GM23338 (cell line): ENCODE results near the gene OVAAL. TPM values are rescaled to one million over a fixed set of nuclear protein-coding genes. Genes with fewer than 3 reads are reported as not detected.

Source experiments
- ATAC-seq: fragments of 200-7000 bp; cut with Tn5 transposase; 3 replicates; pipeline ENCODE4 v1.9.1; 2020
- DNase-seq: peaks from one replicate; pipeline ENCODE4 v3.0.0-alpha.2; 2015; ENCODE audit warnings: low spot score
- H2AFZ ChIP-seq: fragments of 200-600 bp; sonication (generic); 2 replicates; pipeline ENCODE4 v1.8.0; 2016; ENCODE audit warnings: antibody characterized with exemption, mild to moderate bottlenecking, moderate library complexity
- H3F3A ChIP-seq: fragments of 200-600 bp; sonication (generic); replicated peaks from 2 replicates; pipeline ENCODE4 v1.8.0; 2017; ENCODE audit warnings: antibody characterized with exemption, mixed run types, low read depth
- H3K27ac ChIP-seq: fragments of 200-600 bp; sonication (generic); 2 replicates; pipeline ENCODE4 v1.6.1; 2016; ENCODE audit warnings: low read depth
- H3K27me3 ChIP-seq: fragments of 200-600 bp; sonication (generic); 2 replicates; pipeline ENCODE4 v1.8.0; 2016; ENCODE audit warnings: mild to moderate bottlenecking, mixed run types, moderate library complexity; ENCODE audit not compliant: insufficient read depth
- H3K36me3 ChIP-seq: fragments of 200-600 bp; sonication (generic); 2 replicates; pipeline ENCODE4 v1.8.0; 2016; ENCODE audit warnings: mild to moderate bottlenecking; ENCODE audit not compliant: insufficient read depth
- H3K4me1 ChIP-seq: fragments of 200-600 bp; sonication (generic); 2 replicates; pipeline ENCODE4 v1.8.0; 2016; ENCODE audit warnings: mild to moderate bottlenecking, moderate library complexity; ENCODE audit not compliant: insufficient read depth
- H3K4me2 ChIP-seq: fragments of 200-600 bp; sonication (generic); 2 replicates; pipeline ENCODE4 v1.7.1; 2017; ENCODE audit warnings: mixed run types
- H3K4me3 ChIP-seq: fragments of 200-600 bp; sonication (generic); 2 replicates; pipeline ENCODE4 v1.6.1; 2016; ENCODE audit warnings: mixed run types
- H3K79me2 ChIP-seq: fragments of 200-600 bp; sonication (generic); replicated peaks from 2 replicates; pipeline ENCODE4 v1.8.0; 2017; ENCODE audit warnings: mild to moderate bottlenecking; ENCODE audit not compliant: insufficient read depth
- H3K9me2 ChIP-seq: fragments of 200-600 bp; sonication (generic); 2 replicates; pipeline ENCODE4 v1.8.0; 2017; ENCODE audit not compliant: insufficient read depth
- H4K20me1 ChIP-seq: fragments of 200-600 bp; sonication (generic); replicated peaks from 2 replicates; pipeline ENCODE4 v1.8.0; 2017; ENCODE audit warnings: mild to moderate bottlenecking; ENCODE audit not compliant: insufficient read depth
- H3K27ac Mint-ChIP-seq: 2 replicates; pipeline ENCODE4 v1.8.0; 2020; ENCODE audit warnings: inconsistent platforms, mild to moderate bottlenecking, moderate library complexity, mixed read lengths
- H3K27me3 Mint-ChIP-seq: 3 replicates; pipeline ENCODE4 v1.8.0; 2022; ENCODE audit warnings: low read depth, mild to moderate bottlenecking, moderate library complexity, mixed read lengths, inconsistent platforms; ENCODE audit not compliant: insufficient read depth, poor library complexity
- H3K36me3 Mint-ChIP-seq: 3 replicates; pipeline ENCODE4 v1.8.0; 2021; ENCODE audit warnings: low read depth, mild to moderate bottlenecking, inconsistent platforms, moderate library complexity, mixed read lengths
- H3K4me1 Mint-ChIP-seq: 3 replicates; pipeline ENCODE4 v1.8.0; 2020; ENCODE audit warnings: mild to moderate bottlenecking, inconsistent platforms, mixed read lengths
- H3K4me3 Mint-ChIP-seq: 3 replicates; pipeline ENCODE4 v1.8.0; 2021; ENCODE audit warnings: moderate library complexity, mild to moderate bottlenecking, inconsistent platforms, mixed read lengths
- H3K9me3 Mint-ChIP-seq: 3 replicates; pipeline ENCODE4 v1.8.0; 2020; ENCODE audit warnings: moderate library complexity, mild to moderate bottlenecking, inconsistent platforms, mixed read lengths
- CREB1 ChIP-seq: fragments of 250-450 bp; sonication (Bioruptor Pico); IDR thresholded peaks from 2 replicates; pipeline ENCODE4 v1.5.0; 2020; ENCODE audit warnings: low read depth, mild to moderate bottlenecking, moderate library complexity
- EZH2 ChIP-seq: fragments of 200-600 bp; sonication (generic); IDR thresholded peaks from one replicate; pipeline ENCODE4 v1.8.0; 2017; ENCODE audit warnings: antibody characterized with exemption, mild to moderate bottlenecking, low read depth; ENCODE audit not compliant: unreplicated experiment
- JUNB ChIP-seq: IDR thresholded peaks from one replicate; pipeline ENCODE4 v1.6.1; 2016; ENCODE audit warnings: antibody characterized with exemption; ENCODE audit not compliant: unreplicated experiment
- NANOG ChIP-seq: IDR thresholded peaks from 2 replicates; pipeline ENCODE4 v1.6.1; 2016; ENCODE audit warnings: antibody characterized with exemption, borderline replicate concordance
- POLR2AphosphoS5 ChIP-seq: IDR thresholded peaks from 2 replicates; pipeline ENCODE4 v1.6.1; 2016; ENCODE audit warnings: antibody characterized with exemption, low read depth
- ZNF331 ChIP-seq: fragments of 250-450 bp; sonication (Bioruptor Pico); IDR thresholded peaks from 2 replicates; pipeline ENCODE4 v1.5.0; 2020; ENCODE audit warnings: low read depth, mild to moderate bottlenecking, moderate library complexity
- ZNF462 ChIP-seq: fragments of 250-450 bp; sonication (Bioruptor Pico); IDR thresholded peaks from 2 replicates; pipeline ENCODE4 v1.5.0; 2020; ENCODE audit warnings: mild to moderate bottlenecking, moderate library complexity
- polyA plus RNA-seq: library from polyadenylated mRNA; unstranded; fragments of >200 nt; fragmentation: Nextera tagmentation; extraction: Ambion mirVana; gene quantifications from 2 replicates; pipeline ENCODE4 v1.2.1, GENCODE V29; 2016
- total RNA-seq: library from RNA; depleted of rRNA; stranded (reverse); fragments of >200 nt; shearing (Covaris generic); gene quantifications from 2 replicates; pipeline ENCODE4 v1.2.3, GENCODE V29; 2014
- TF ChIP-seq, protein P1 (sequence below), 2 experiments: fragments of 200-600 bp in 1 of 2; sonication (generic) in 1 of 2; conservative IDR thresholded peaks; 2 replicates each; pipeline versions ENCODE4 v1.5.1 to v1.6.1; 2016 to 2017; ENCODE audit warnings: antibody characterized with exemption in 2 of 2, low read depth in 2 of 2, mild to moderate bottlenecking in 2 of 2, moderate library complexity in 1 of 2
- TF ChIP-seq, protein P2 (sequence below): IDR thresholded peaks from 2 replicates; pipeline ENCODE4 v1.6.1; 2016; ENCODE audit warnings: antibody characterized with exemption

OVAAL gene
- total and polyA plus RNA-seq, 2 experiments from 2014 or later = not detected

GRCh38 chr1:180545991-180546390 lies 12.8 kb upstream of the OVAAL start:
- no peak for DNase-seq
- Histone ChIP-seq H3F3A (no peaks in the 10 kb centered on the region), H3K27ac (no peak overlapping the region), H2AFZ (no peak overlapping the region), H3K4me3 (no peak overlapping the region), H3K4me1 (peaks cover 12% of the 10 kb centered on the region), H3K36me3 (no peaks in the 10 kb centered on the region), H3K79me2 (no peaks in the 10 kb centered on the region), H4K20me1 (no peaks in the 10 kb centered on the region), H3K4me2 (no peak overlapping the region), H3K9me2 (no peaks in the 10 kb centered on the region), H3K27me3 (no peaks in the 10 kb centered on the region)
- Mint-ChIP-seq H3K4me3 (no peak overlapping the region), H3K27me3 (peaks cover 2% of the 10 kb centered on the region), H3K9me3 (no peaks in the 10 kb centered on the region; the same call in 2 of the 3 replicates), H3K36me3 (no peaks in the 10 kb centered on the region), H3K27ac (no peak overlapping the region), H3K4me1 (peaks cover 17% of the 10 kb centered on the region)
- no peak for ATAC-seq
- TF ChIP-seq JUNB (no peak), NANOG (no peak), CREB1 (CRISPR knock-in tag) (no peak), ZNF331 (CRISPR knock-in tag) (no peak), POLR2AphosphoS5 (no peak), EZH2 (no peak), ZNF462 (no peak)
- TF ChIP-seq, protein P1, sequence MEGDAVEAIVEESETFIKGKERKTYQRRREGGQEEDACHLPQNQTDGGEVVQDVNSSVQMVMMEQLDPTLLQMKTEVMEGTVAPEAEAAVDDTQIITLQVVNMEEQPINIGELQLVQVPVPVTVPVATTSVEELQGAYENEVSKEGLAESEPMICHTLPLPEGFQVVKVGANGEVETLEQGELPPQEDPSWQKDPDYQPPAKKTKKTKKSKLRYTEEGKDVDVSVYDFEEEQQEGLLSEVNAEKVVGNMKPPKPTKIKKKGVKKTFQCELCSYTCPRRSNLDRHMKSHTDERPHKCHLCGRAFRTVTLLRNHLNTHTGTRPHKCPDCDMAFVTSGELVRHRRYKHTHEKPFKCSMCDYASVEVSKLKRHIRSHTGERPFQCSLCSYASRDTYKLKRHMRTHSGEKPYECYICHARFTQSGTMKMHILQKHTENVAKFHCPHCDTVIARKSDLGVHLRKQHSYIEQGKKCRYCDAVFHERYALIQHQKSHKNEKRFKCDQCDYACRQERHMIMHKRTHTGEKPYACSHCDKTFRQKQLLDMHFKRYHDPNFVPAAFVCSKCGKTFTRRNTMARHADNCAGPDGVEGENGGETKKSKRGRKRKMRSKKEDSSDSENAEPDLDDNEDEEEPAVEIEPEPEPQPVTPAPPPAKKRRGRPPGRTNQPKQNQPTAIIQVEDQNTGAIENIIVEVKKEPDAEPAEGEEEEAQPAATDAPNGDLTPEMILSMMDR (conservative IDR thresholded peaks at IDR 0.05; ENCODE audit: low read depth in 2 of 2) = no peak
- TF ChIP-seq, protein P2, sequence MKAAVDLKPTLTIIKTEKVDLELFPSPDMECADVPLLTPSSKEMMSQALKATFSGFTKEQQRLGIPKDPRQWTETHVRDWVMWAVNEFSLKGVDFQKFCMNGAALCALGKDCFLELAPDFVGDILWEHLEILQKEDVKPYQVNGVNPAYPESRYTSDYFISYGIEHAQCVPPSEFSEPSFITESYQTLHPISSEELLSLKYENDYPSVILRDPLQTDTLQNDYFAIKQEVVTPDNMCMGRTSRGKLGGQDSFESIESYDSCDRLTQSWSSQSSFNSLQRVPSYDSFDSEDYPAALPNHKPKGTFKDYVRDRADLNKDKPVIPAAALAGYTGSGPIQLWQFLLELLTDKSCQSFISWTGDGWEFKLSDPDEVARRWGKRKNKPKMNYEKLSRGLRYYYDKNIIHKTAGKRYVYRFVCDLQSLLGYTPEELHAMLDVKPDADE = no peak
